Sigmoid colon (tissue), 4 donors: ENCODE data around the gene SH3RF3.

Experiments
- CTCF ChIP-seq, 4 experiments: fragments of 450-650 bp in 3 of 4; fragments of 200-600 bp in 1 of 4; IDR thresholded peaks; one replicate each; pipeline ENCODE4 v1.5.1; 2016 to 2019; ENCODE audit warnings: antibody characterized with exemption in 4 of 4, mild to moderate bottlenecking in 3 of 4, moderate library complexity in 2 of 4
- EP300 ChIP-seq, 4 donors: sonication (generic); formaldehyde crosslinking; IDR thresholded peaks; one replicate each; pipeline ENCODE4 v1.6.1; 2017; ENCODE audit warnings: antibody characterized with exemption in 4 of 4
- POLR2AphosphoS5 ChIP-seq, 4 donors: sonication (generic); formaldehyde crosslinking; IDR thresholded peaks; one replicate each; pipeline ENCODE4 v1.6.1; 2017; ENCODE audit warnings: antibody characterized with exemption in 4 of 4

- TF ChIP-seq CTCF (IDR thresholded peaks at IDR 0.05) (no peak), EP300 (IDR thresholded peaks at IDR 0.05) (no peak), POLR2AphosphoS5 (IDR thresholded peaks at IDR 0.05) (no peak)
Measured at GRCh38 chr2:109396202-109397180, 267.5 kb downstream of the SH3RF3 start.
